ENCODE results near the gene NRXN3. TPM values are rescaled to one million over a fixed set of nuclear protein-coding genes. Genes with fewer than 3 reads are reported as not detected.

The NRXN3 gene
- polyA plus RNA-seq, 1 donor from 2014 or later: 110 TPM

DNA sequence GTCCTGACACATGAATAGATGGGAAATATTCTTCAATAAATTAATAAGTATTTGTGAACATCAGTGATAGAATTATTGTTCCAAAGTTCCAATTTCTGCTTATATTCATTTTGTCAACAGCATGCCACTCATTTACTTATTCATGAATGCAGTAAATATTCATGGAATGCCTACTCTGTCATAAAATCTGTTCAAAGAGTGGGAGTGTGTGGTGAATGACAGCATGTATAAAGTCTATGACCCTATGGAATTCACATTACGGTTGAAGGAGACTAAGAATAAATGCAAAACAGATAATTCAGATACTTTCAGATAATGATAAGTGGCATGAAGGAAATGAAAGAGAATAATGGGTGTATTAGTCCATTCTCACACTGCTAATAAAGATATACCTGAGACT is 494.7 kb downstream of the NRXN3 start:
- no peak overlapping the region for H2AFZ ChIP-seq (ENCODE audit: low read depth, low read length)
- H3K79me2 ChIP-seq (replicated peaks; ENCODE audit: insufficient read depth, low read length): no peaks in the 10 kb centered on the region
- no peaks in the 10 kb centered on the region for H3K9me2 ChIP-seq (ENCODE audit: insufficient read depth, low read length)
- H3K27me3 ChIP-seq (ENCODE audit: insufficient read depth, low read depth, low read length): no peaks in the 10 kb centered on the region
- H3F3A ChIP-seq (ENCODE audit: insufficient read depth, low read length, poor library complexity, severe bottlenecking): peaks cover 8% of the 10 kb centered on the region
- H3K36me3 ChIP-seq (ENCODE audit: insufficient read depth, low read length): no peaks in the 10 kb centered on the region
- no peak overlapping the region for H3K4me3 ChIP-seq (ENCODE audit: low read length)
- TF ChIP-seq, protein P1, sequence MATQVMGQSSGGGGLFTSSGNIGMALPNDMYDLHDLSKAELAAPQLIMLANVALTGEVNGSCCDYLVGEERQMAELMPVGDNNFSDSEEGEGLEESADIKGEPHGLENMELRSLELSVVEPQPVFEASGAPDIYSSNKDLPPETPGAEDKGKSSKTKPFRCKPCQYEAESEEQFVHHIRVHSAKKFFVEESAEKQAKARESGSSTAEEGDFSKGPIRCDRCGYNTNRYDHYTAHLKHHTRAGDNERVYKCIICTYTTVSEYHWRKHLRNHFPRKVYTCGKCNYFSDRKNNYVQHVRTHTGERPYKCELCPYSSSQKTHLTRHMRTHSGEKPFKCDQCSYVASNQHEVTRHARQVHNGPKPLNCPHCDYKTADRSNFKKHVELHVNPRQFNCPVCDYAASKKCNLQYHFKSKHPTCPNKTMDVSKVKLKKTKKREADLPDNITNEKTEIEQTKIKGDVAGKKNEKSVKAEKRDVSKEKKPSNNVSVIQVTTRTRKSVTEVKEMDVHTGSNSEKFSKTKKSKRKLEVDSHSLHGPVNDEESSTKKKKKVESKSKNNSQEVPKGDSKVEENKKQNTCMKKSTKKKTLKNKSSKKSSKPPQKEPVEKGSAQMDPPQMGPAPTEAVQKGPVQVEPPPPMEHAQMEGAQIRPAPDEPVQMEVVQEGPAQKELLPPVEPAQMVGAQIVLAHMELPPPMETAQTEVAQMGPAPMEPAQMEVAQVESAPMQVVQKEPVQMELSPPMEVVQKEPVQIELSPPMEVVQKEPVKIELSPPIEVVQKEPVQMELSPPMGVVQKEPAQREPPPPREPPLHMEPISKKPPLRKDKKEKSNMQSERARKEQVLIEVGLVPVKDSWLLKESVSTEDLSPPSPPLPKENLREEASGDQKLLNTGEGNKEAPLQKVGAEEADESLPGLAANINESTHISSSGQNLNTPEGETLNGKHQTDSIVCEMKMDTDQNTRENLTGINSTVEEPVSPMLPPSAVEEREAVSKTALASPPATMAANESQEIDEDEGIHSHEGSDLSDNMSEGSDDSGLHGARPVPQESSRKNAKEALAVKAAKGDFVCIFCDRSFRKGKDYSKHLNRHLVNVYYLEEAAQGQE (IDR thresholded peaks at IDR 0.05; ENCODE audit: borderline replicate concordance): no peak
- TF ChIP-seq POLR2AphosphoS5 (IDR thresholded peaks at IDR 0.05) (peak; percentile 57), EP300 (conservative IDR thresholded peaks at IDR 0.05; ENCODE audit: poor library complexity, severe bottlenecking) (peak; percentile 74), RAD21 (conservative IDR thresholded peaks at IDR 0.05) (no peak), SMC3 (conservative IDR thresholded peaks at IDR 0.05; ENCODE audit: poor library complexity) (no peak), EZH2 (IDR thresholded peaks at IDR 0.05; ENCODE audit: borderline replicate concordance, insufficient read depth, low read length, poor library complexity, severe bottlenecking) (no peak), MXI1 (conservative IDR thresholded peaks at IDR 0.05; ENCODE audit: poor library complexity, severe bottlenecking) (no peak), TAF1 (IDR thresholded peaks at IDR 0.05; ENCODE audit: low read depth) (no peak)
- TF ChIP-seq, protein P2, sequence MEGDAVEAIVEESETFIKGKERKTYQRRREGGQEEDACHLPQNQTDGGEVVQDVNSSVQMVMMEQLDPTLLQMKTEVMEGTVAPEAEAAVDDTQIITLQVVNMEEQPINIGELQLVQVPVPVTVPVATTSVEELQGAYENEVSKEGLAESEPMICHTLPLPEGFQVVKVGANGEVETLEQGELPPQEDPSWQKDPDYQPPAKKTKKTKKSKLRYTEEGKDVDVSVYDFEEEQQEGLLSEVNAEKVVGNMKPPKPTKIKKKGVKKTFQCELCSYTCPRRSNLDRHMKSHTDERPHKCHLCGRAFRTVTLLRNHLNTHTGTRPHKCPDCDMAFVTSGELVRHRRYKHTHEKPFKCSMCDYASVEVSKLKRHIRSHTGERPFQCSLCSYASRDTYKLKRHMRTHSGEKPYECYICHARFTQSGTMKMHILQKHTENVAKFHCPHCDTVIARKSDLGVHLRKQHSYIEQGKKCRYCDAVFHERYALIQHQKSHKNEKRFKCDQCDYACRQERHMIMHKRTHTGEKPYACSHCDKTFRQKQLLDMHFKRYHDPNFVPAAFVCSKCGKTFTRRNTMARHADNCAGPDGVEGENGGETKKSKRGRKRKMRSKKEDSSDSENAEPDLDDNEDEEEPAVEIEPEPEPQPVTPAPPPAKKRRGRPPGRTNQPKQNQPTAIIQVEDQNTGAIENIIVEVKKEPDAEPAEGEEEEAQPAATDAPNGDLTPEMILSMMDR (IDR thresholded peaks at IDR 0.05; ENCODE audit: poor library complexity, severe bottlenecking): no peak
- H3K9ac ChIP-seq (ENCODE audit: low read length): no peak overlapping the region
- peak overlapping the region; percentile 13 for H3K27ac ChIP-seq (ENCODE audit: low read length)
- no peaks in the 10 kb centered on the region for H3K9me3 ChIP-seq (ENCODE audit: low read length)
- H3K4me2 ChIP-seq (ENCODE audit: low read length): no peak overlapping the region
- no peaks in the 10 kb centered on the region for H4K20me1 ChIP-seq (ENCODE audit: insufficient read depth)

DNA sequence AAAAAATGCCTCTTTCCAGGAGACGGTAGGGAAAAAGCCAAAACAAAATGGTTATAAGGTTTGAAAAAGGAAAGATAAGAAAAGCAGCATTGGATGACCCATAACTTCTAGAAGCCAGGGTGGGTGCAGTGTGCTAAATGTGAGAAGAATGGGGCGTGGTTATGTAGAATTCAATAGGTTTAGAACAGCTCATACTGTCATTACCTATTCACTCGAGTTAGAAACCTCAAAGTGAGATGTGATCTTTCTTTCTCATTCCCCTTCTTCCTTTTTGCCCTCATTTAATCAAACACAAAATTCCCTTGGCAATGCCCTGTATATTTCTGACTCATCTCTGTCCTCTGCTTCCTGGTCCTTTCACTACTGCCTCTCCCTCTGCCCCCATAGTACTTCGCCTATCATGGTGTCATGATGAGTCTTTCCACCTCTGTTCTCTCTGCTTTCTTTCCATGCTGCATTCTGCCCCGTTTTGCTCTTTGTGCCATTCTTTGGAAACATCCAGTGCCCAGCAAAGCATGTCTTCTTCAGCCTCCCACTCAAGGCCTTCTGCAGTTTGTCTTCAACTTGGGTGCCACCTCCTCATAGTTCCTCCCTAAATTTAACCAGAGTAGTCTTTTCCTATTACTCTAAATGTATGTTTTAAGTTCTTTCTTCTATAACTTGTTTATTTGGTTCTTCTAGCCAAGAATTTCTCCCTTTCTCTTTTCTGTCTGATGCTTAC is 496.3 kb downstream of the NRXN3 start:
- no peak overlapping the region for H3K4me3 ChIP-seq (ENCODE audit: low read length)
- H3K79me2 ChIP-seq (replicated peaks; ENCODE audit: insufficient read depth, low read length): no peaks in the 10 kb centered on the region
- no peak overlapping the region for H3K4me2 ChIP-seq (ENCODE audit: low read length)
- no peaks in the 10 kb centered on the region for H3K36me3 ChIP-seq (ENCODE audit: insufficient read depth, low read length)
- H3K27ac ChIP-seq (ENCODE audit: low read length): no peak overlapping the region
- H2AFZ ChIP-seq (ENCODE audit: low read depth, low read length): no peak overlapping the region
- no peak overlapping the region for H3K9ac ChIP-seq (ENCODE audit: low read length)
- no peaks in the 10 kb centered on the region for H4K20me1 ChIP-seq (ENCODE audit: insufficient read depth)
- no peaks in the 10 kb centered on the region for H3K9me3 ChIP-seq (ENCODE audit: low read length)
- peaks cover 8% of the 10 kb centered on the region for H3F3A ChIP-seq (ENCODE audit: insufficient read depth, low read length, poor library complexity, severe bottlenecking)
- no peak for TF ChIP-seq RAD21 (conservative IDR thresholded peaks at IDR 0.05)
- TF ChIP-seq TAF1 (IDR thresholded peaks at IDR 0.05; ENCODE audit: low read depth): no peak
- no peak for TF ChIP-seq EP300 (conservative IDR thresholded peaks at IDR 0.05; ENCODE audit: poor library complexity, severe bottlenecking)
- TF ChIP-seq POLR2AphosphoS5 (IDR thresholded peaks at IDR 0.05): no peak
- no peak for TF ChIP-seq EZH2 (IDR thresholded peaks at IDR 0.05; ENCODE audit: borderline replicate concordance, insufficient read depth, low read length, poor library complexity, severe bottlenecking)
- TF ChIP-seq, protein P1 (IDR thresholded peaks at IDR 0.05; ENCODE audit: borderline replicate concordance): no peak
- TF ChIP-seq, protein P2 (IDR thresholded peaks at IDR 0.05; ENCODE audit: poor library complexity, severe bottlenecking): no peak
- TF ChIP-seq MXI1 (conservative IDR thresholded peaks at IDR 0.05; ENCODE audit: poor library complexity, severe bottlenecking): no peak
- TF ChIP-seq SMC3 (conservative IDR thresholded peaks at IDR 0.05; ENCODE audit: poor library complexity): no peak
- no peaks in the 10 kb centered on the region for H3K27me3 ChIP-seq (ENCODE audit: insufficient read depth, low read depth, low read length)
- no peaks in the 10 kb centered on the region for H3K9me2 ChIP-seq (ENCODE audit: insufficient read depth, low read length)
